SK-N-SH (cell line): ENCODE results near the gene ETS1. TPM values are rescaled to one million over a fixed set of nuclear protein-coding genes. Genes with fewer than 3 reads are reported as not detected.
A peak's percentile ranks its signal among the peaks of the same experiment; 100 is the strongest.

ENCODE experiments used
- CTCF ChIA-PET: fragments of 300-600, 350-600 bp; formaldehyde crosslinking; extraction: SDS; loops from one replicate; lab custom pipeline; 2021; lab: Yijun Ruan, JAX
- POLR2A ChIA-PET: fragments of 350-600 bp; sonication (Branson Sonifier 250); formaldehyde crosslinking; extraction: SDS; loops from one replicate; lab custom pipeline; 2020; ENCODE audit warnings: antibody characterized with exemption, inconsistent platforms; lab: Yijun Ruan, JAX
- DNase-seq: peaks from one replicate; pipeline ENCODE4 v3.0.0; 2012
- H2AFZ ChIP-seq: fragments of 200-600 bp; sonication (generic); 2 replicates; pipeline ENCODE4 v1.8.1; 2016; ENCODE audit warnings: antibody characterized with exemption, mild to moderate bottlenecking, low read depth
- H3F3A ChIP-seq: fragments of 200-600 bp; sonication (generic); replicated peaks from 2 replicates; pipeline ENCODE3; 2016; ENCODE audit warnings: antibody characterized with exemption, mild to moderate bottlenecking; ENCODE audit not compliant: insufficient read depth
- H3K27ac ChIP-seq, 2 experiments: fragments of 200-500 bp in 1 of 2; fragments of 200-600 bp in 1 of 2; sonication (Bioruptor generic) in 1 of 2; sonication (generic), shearing (Covaris generic) in 1 of 2; 2 replicates each; pipeline versions ENCODE4 v1.5.1 to v1.6.1; 2014 to 2016; ENCODE audit warnings: low read depth in 2 of 2, inconsistent platforms in 1 of 2, low read length in 1 of 2, mild to moderate bottlenecking in 1 of 2, mixed read lengths in 1 of 2
- H3K27me3 ChIP-seq: fragments of 200-600 bp; sonication (generic), shearing (Covaris generic); 2 replicates; pipeline ENCODE4 v1.6.1; 2016; ENCODE audit warnings: mixed run types; ENCODE audit not compliant: insufficient read depth
- H3K36me3 ChIP-seq, 2 experiments: fragments of 200-500 bp in 1 of 2; fragments of 200-600 bp in 1 of 2; sonication (Bioruptor generic) in 1 of 2; sonication (generic) in 1 of 2; replicated peaks in 1 of 2; 2 replicates each; pipeline versions ENCODE3 to v1.5.1; 2014 to 2016; ENCODE audit warnings: low read length in 1 of 2, mild to moderate bottlenecking in 1 of 2; ENCODE audit not compliant: insufficient read depth in 2 of 2, control insufficient read depth in 1 of 2
- H3K4me1 ChIP-seq, 2 experiments: fragments of 200-500 bp in 1 of 2; fragments of 200-600 bp in 1 of 2; sonication (Bioruptor generic) in 1 of 2; sonication (generic), shearing (Covaris generic) in 1 of 2; 2 replicates each; pipeline versions ENCODE4 v1.5.1 to v1.6.1; 2014 to 2016; ENCODE audit warnings: low read depth in 1 of 2, low read length in 1 of 2, mixed run types in 1 of 2; ENCODE audit not compliant: insufficient read depth in 2 of 2, control insufficient read depth in 1 of 2
- H3K4me2 ChIP-seq: fragments of 200-600 bp; sonication (generic), shearing (Covaris generic); 2 replicates; pipeline ENCODE4 v1.6.1; 2017; ENCODE audit warnings: mixed run types
- H3K4me3 ChIP-seq, 2 experiments: fragments of 200-500 bp in 1 of 2; fragments of 200-600 bp in 1 of 2; sonication (Bioruptor generic) in 1 of 2; sonication (generic), shearing (Covaris generic) in 1 of 2; 2 replicates each; pipeline versions ENCODE4 v1.5.1 to v1.8.1; 2014 to 2016; ENCODE audit warnings: low read depth in 2 of 2, inconsistent platforms in 1 of 2, low read length in 1 of 2, mild to moderate bottlenecking in 1 of 2, mixed read lengths in 1 of 2, moderate library complexity in 1 of 2
- H3K79me2 ChIP-seq: fragments of 200-600 bp; sonication (generic); 2 replicates; pipeline ENCODE4 v1.8.1; 2017; ENCODE audit warnings: mild to moderate bottlenecking; ENCODE audit not compliant: insufficient read depth
- H3K9ac ChIP-seq: fragments of 200-600 bp; sonication (generic); 2 replicates; pipeline ENCODE4 v1.6.1; 2017; ENCODE audit warnings: mixed run types
- H3K9me2 ChIP-seq: fragments of 200-600 bp; sonication (generic); 2 replicates; pipeline ENCODE4 v1.6.1; 2017; ENCODE audit warnings: mixed run types
- H3K9me3 ChIP-seq: fragments of 200-600 bp; sonication (generic); 2 replicates; pipeline ENCODE4 v1.6.1; 2017; ENCODE audit warnings: mixed run types, mild to moderate bottlenecking, moderate library complexity
- H4K20me1 ChIP-seq: fragments of 200-600 bp; sonication (generic); 2 replicates; pipeline ENCODE4 v1.6.1; 2017; ENCODE audit warnings: mild to moderate bottlenecking, mixed run types; ENCODE audit not compliant: insufficient read depth
- CHD2 ChIP-seq: fragments of 150-350 bp; IDR thresholded peaks from 2 replicates; pipeline ENCODE4 v1.6.1; 2018; ENCODE audit warnings: low read length; ENCODE audit not compliant: partially characterized antibody
- ELF1 ChIP-seq: IDR thresholded peaks from 2 replicates; pipeline ENCODE4 v1.4.0; 2012
- FOXJ3 ChIP-seq: sonication (generic); formaldehyde crosslinking; IDR thresholded peaks from 2 replicates; pipeline ENCODE4 v1.5.1; 2020; ENCODE audit warnings: mild to moderate bottlenecking, missing genetic modification reagents
- FOXM1 ChIP-seq: IDR thresholded peaks from 2 replicates; pipeline ENCODE4 v1.4.0; 2012; ENCODE audit warnings: low read depth, mild to moderate bottlenecking
- GABPA ChIP-seq: IDR thresholded peaks from 2 replicates; pipeline ENCODE4 v1.4.0; 2012; ENCODE audit warnings: low read depth, mild to moderate bottlenecking
- GATA2 ChIP-seq: sonication (generic); formaldehyde crosslinking; IDR thresholded peaks from 2 replicates; pipeline ENCODE4 v1.5.0; 2020; ENCODE audit warnings: mild to moderate bottlenecking, missing genetic modification reagents
- JUND ChIP-seq: IDR thresholded peaks from 2 replicates; pipeline ENCODE4 v1.4.0; 2012
- MEF2A ChIP-seq: IDR thresholded peaks from 2 replicates; pipeline ENCODE4 v1.4.0; 2012; ENCODE audit warnings: low read depth, borderline replicate concordance
- NFIC ChIP-seq: IDR thresholded peaks from 2 replicates; pipeline ENCODE4 v1.4.0; 2012; ENCODE audit warnings: borderline replicate concordance
- NRF1 ChIP-seq: IDR thresholded peaks from 2 replicates; pipeline ENCODE4 v1.6.1; 2012; ENCODE audit warnings: low read depth, mild to moderate bottlenecking, low read length
- POLR2AphosphoS5 ChIP-seq: IDR thresholded peaks from 2 replicates; pipeline ENCODE4 v1.6.1; 2012; ENCODE audit warnings: low read depth, low read length
- RAD21 ChIP-seq: IDR thresholded peaks from 2 replicates; pipeline ENCODE4 v1.6.1; 2012; ENCODE audit warnings: mild to moderate bottlenecking, low read length
- RCOR1 ChIP-seq: fragments of 150-350 bp; IDR thresholded peaks from 2 replicates; pipeline ENCODE4 v1.6.1; 2017; ENCODE audit warnings: antibody characterized with exemption, low read length
- RFX5 ChIP-seq: IDR thresholded peaks from 2 replicates; pipeline ENCODE4 v1.6.1; 2012; ENCODE audit warnings: mild to moderate bottlenecking, improper control_type of control experiment, low read length
- SIN3A ChIP-seq: IDR thresholded peaks from 2 replicates; pipeline ENCODE4 v1.6.1; 2012; ENCODE audit warnings: low read depth, mild to moderate bottlenecking, low read length, moderate library complexity, borderline replicate concordance
- SMC3 ChIP-seq: IDR thresholded peaks from 2 replicates; pipeline ENCODE4 v1.6.1; 2012; ENCODE audit warnings: low read depth, low read length, improper control_type of control experiment
- TCF12 ChIP-seq: IDR thresholded peaks from 2 replicates; pipeline ENCODE4 v1.4.0; 2012
- TEAD4 ChIP-seq: IDR thresholded peaks from 2 replicates; pipeline ENCODE4 v1.4.0; 2012; ENCODE audit warnings: mild to moderate bottlenecking, borderline replicate concordance; ENCODE audit not compliant: insufficient read depth
- USF1 ChIP-seq: IDR thresholded peaks from 2 replicates; pipeline ENCODE4 v1.4.0; 2012; ENCODE audit warnings: low read depth, borderline replicate concordance
- YY1 ChIP-seq: IDR thresholded peaks from 2 replicates; pipeline ENCODE4 v1.4.0; 2012; ENCODE audit warnings: low read depth, mild to moderate bottlenecking
- WGBS: methylation state at CpG from one replicate; pipeline ENCODE4 v1.1.6; 2017; ENCODE audit warnings: low lambda C conversion rate; 5-methylcytosine and 5-hydroxymethylcytosine counted together
- polyA plus RNA-seq, 3 experiments: library from polyadenylated mRNA; depleted of rRNA; stranded (reverse); fragments of >200 nt; gene quantifications; 2 replicates each; pipeline ENCODE4 v1.2.3, GENCODE V29; 2012
- TF ChIP-seq, protein P1 (sequence below): fragments of 150-350 bp; IDR thresholded peaks from 2 replicates; pipeline ENCODE4 v1.6.1; 2016; ENCODE audit warnings: mild to moderate bottlenecking, low read depth, low read length
- TF ChIP-seq, protein P2 (sequence below): fragments of 200-600 bp; sonication (generic); IDR thresholded peaks from 2 replicates; pipeline ENCODE4 v1.6.1; 2017; ENCODE audit warnings: antibody characterized with exemption, mild to moderate bottlenecking, moderate library complexity
- TF ChIP-seq, protein P3 (sequence below): IDR thresholded peaks from 2 replicates; pipeline ENCODE4 v1.4.0; 2012; ENCODE audit warnings: low read depth

The ETS1 gene
- polyA plus RNA-seq, 1 of the 3 experiments (the other 2 are of a cell fraction), result 14.5 TPM

DNA sequence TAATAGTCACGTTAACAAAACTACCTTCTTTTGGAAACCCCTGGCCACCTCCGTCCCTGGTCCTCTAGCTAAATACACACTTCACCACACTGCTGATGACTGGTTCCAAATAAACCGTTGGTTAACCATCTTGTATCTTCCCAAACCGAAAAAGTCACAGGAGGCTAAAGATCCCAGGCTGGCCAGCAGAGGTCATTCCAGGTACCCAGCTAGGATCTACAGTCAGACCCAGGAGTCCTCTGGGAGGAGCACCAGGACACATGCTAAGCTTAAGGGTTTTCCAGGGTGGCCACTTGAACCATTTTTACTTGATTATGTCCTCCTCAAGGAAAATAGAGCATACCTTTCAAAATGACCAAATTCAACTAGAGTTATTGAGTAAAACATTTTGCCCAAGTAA, 103.2 kb downstream of the ETS1 start:
- no peak overlapping the region for H2AFZ ChIP-seq
- POLR2A ChIA-PET, result no interaction called here
- H3K9me2 ChIP-seq, result no peaks in the 10 kb centered on the region
- H3K4me3 ChIP-seq, result no peak overlapping the region
- no peaks in the 10 kb centered on the region for H3K9me3 ChIP-seq
- H3F3A ChIP-seq, result peaks cover 4% of the 10 kb centered on the region
- H3K36me3 ChIP-seq, result peaks cover 74 to 88% of the 10 kb centered on the region in 2 experiments
- H3K27ac ChIP-seq, result no peak overlapping the region
- CTCF ChIA-PET, result interaction anchor here (1.0 to 1.6 kb wide), 4 partner anchors 9 to 312 kb away, joined by 3 to 5 read pairs (median 4); no protein-coding TSS in a partner anchor
- WGBS, result 92% methylated on average over 4 of the region's 4 CpGs
- DNase-seq, result no peak
- TF ChIP-seq RAD21, result peak; percentile 24; the same call in 1 of the 2 replicates
- TF ChIP-seq, protein P1, sequence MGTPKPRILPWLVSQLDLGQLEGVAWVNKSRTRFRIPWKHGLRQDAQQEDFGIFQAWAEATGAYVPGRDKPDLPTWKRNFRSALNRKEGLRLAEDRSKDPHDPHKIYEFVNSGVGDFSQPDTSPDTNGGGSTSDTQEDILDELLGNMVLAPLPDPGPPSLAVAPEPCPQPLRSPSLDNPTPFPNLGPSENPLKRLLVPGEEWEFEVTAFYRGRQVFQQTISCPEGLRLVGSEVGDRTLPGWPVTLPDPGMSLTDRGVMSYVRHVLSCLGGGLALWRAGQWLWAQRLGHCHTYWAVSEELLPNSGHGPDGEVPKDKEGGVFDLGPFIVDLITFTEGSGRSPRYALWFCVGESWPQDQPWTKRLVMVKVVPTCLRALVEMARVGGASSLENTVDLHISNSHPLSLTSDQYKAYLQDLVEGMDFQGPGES, result no peak
- TF ChIP-seq, protein P2, sequence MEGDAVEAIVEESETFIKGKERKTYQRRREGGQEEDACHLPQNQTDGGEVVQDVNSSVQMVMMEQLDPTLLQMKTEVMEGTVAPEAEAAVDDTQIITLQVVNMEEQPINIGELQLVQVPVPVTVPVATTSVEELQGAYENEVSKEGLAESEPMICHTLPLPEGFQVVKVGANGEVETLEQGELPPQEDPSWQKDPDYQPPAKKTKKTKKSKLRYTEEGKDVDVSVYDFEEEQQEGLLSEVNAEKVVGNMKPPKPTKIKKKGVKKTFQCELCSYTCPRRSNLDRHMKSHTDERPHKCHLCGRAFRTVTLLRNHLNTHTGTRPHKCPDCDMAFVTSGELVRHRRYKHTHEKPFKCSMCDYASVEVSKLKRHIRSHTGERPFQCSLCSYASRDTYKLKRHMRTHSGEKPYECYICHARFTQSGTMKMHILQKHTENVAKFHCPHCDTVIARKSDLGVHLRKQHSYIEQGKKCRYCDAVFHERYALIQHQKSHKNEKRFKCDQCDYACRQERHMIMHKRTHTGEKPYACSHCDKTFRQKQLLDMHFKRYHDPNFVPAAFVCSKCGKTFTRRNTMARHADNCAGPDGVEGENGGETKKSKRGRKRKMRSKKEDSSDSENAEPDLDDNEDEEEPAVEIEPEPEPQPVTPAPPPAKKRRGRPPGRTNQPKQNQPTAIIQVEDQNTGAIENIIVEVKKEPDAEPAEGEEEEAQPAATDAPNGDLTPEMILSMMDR, result peak; percentile 23; the same call in 1 of the 2 replicates
- no peak for TF ChIP-seq NRF1
- no peak for TF ChIP-seq TCF12
- no peak for TF ChIP-seq SIN3A
- no peak for TF ChIP-seq YY1
- no peak overlapping the region for H3K9ac ChIP-seq
- H3K4me2 ChIP-seq, result no peak overlapping the region
- H4K20me1 ChIP-seq, result no peaks in the 10 kb centered on the region
- H3K4me1 ChIP-seq, result peaks cover 0 to 5% of the 10 kb centered on the region in 2 experiments; a peak in 2 of 4 replicates
- H3K79me2 ChIP-seq, result peaks cover 97% of the 10 kb centered on the region
- H3K27me3 ChIP-seq, result no peaks in the 10 kb centered on the region

DNA sequence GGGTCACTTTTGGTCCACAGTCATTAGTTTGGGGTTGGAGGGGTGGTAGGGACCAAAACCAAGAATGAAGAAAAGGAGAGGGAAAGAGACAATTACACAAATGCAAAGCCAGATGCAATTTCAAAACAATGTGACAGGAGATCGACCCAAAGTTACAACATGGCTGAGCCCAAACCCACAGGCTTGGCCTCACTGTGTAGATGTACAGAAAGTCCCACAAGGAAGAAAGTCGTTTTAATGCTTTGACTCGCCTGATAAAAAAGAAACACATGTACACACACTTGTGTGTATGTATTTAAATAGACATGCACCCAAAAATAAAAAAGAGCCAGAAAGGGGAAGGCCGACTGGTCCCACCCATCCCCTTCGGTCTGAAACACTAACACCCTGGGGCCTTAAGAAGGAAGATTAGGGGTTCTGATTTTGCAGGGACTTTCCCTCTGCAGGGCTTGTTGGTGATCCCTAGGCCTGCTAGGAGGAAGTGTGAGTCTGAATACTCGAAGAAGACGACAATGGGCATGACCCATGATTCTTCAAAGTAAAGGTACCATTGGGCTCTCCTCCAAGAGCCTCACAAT, 104.1 kb downstream of the ETS1 start:
- WGBS, result 94% methylated on average over 7 of the region's 7 CpGs
- H4K20me1 ChIP-seq, result no peaks in the 10 kb centered on the region
- peaks cover 97% of the 10 kb centered on the region for H3K79me2 ChIP-seq
- H3K9me2 ChIP-seq, result no peaks in the 10 kb centered on the region
- no peak for DNase-seq
- no peak overlapping the region for H3K4me3 ChIP-seq
- no peak overlapping the region for H2AFZ ChIP-seq
- no peak for TF ChIP-seq GABPA
- TF ChIP-seq CHD2, result no peak
- TF ChIP-seq ELF1, result no peak
- TF ChIP-seq POLR2AphosphoS5, result no peak
- TF ChIP-seq NRF1, result no peak
- no peak for TF ChIP-seq MEF2A
- no peak for TF ChIP-seq NFIC
- TF ChIP-seq FOXM1, result no peak
- TF ChIP-seq USF1, result no peak
- TF ChIP-seq JUND, result no peak
- no peak for TF ChIP-seq GATA2
- TF ChIP-seq FOXJ3 (CRISPR knock-in tag), result no peak
- TF ChIP-seq, protein P3, sequence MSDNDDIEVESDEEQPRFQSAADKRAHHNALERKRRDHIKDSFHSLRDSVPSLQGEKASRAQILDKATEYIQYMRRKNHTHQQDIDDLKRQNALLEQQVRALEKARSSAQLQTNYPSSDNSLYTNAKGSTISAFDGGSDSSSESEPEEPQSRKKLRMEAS, result no peak
- no peak for TF ChIP-seq SIN3A
- no peak for TF ChIP-seq TEAD4
- no peak for TF ChIP-seq RFX5
- TF ChIP-seq, protein P2, result no peak
- TF ChIP-seq RCOR1, result no peak
- TF ChIP-seq SMC3, result no peak
- CTCF ChIA-PET, result interaction anchor here (1.3 kb wide), 1 partner anchor 10 kb away, joined by 4 read pairs; no protein-coding TSS in a partner anchor
- no peaks in the 10 kb centered on the region for H3K27me3 ChIP-seq
- POLR2A ChIA-PET, result no interaction called here
- peaks cover 73 to 87% of the 10 kb centered on the region in 2 experiments for H3K36me3 ChIP-seq
- H3K4me2 ChIP-seq, result no peak overlapping the region
- H3K27ac ChIP-seq, result no peak overlapping the region
- H3K9me3 ChIP-seq, result no peaks in the 10 kb centered on the region
- no peak overlapping the region for H3K9ac ChIP-seq
- H3F3A ChIP-seq, result peaks cover 4% of the 10 kb centered on the region
- peaks cover 0 to 5% of the 10 kb centered on the region in 2 experiments; a peak in 2 of 4 replicates for H3K4me1 ChIP-seq
